H1 (cell line): ENCODE data around the gene PTTG1IP. TPM values are rescaled to one million over a fixed set of nuclear protein-coding genes. Genes with fewer than 3 reads are reported as not detected.

Experiments used
- BACH1 ChIP-seq: IDR thresholded peaks from 2 replicates; pipeline ENCODE4 v1.6.1; 2012; ENCODE audit warnings: low read length, improper control_type of control experiment
- EP300 ChIP-seq, 2 experiments: IDR thresholded peaks; 1 replicate in 1 of 2; 2 replicates in 1 of 2; pipeline ENCODE4 v1.6.1; 2011 to 2012; ENCODE audit warnings: low read depth in 2 of 2, low read length in 2 of 2, mild to moderate bottlenecking in 2 of 2, borderline replicate concordance in 1 of 2, inconsistent platforms in 1 of 2, moderate library complexity in 1 of 2
- GTF2F1 ChIP-seq: IDR thresholded peaks from 2 replicates; pipeline ENCODE4 v1.6.1; 2012; ENCODE audit warnings: low read depth, low read length, improper control_type of control experiment, borderline replicate concordance
- HDAC6 ChIP-seq: IDR thresholded peaks from one replicate; pipeline ENCODE4 v1.7.1; 2012; ENCODE audit warnings: low read depth, mild to moderate bottlenecking, inconsistent platforms, low read length, moderate library complexity
- POLR2A ChIP-seq, 2 experiments: IDR thresholded peaks; 1 replicate in 1 of 2; 2 replicates in 1 of 2; pipeline ENCODE4 v1.6.1; 2011; ENCODE audit warnings: low read depth in 2 of 2, low read length in 2 of 2, mild to moderate bottlenecking in 2 of 2; ENCODE audit errors: control extremely low read depth in 1 of 2
- POLR2AphosphoS5 ChIP-seq: IDR thresholded peaks from 2 replicates; pipeline ENCODE4 v1.6.1; 2011; ENCODE audit warnings: low read depth, low read length
- SP2 ChIP-seq: IDR thresholded peaks from 2 replicates; pipeline ENCODE4 v1.6.1; 2012; ENCODE audit warnings: mild to moderate bottlenecking, low read length, inconsistent platforms
- polyA plus RNA-seq, 7 experiments: library from polyadenylated mRNA; depleted of rRNA in 3 of 7; stranded (reverse) in 5 of 7; unstranded in 2 of 7; fragments of >200 nt in 5 of 7; fragments of 200-250 nt in 2 of 7; gene quantifications; 1 replicate in 5 of 7; 2 replicates in 1 of 7; 4 replicates in 1 of 7; pipeline versions ENCODE4 v1.2.1 to v1.2.3, GENCODE V29; 2011 to 2013; ENCODE audit warnings: missing spikeins in 2 of 7, mixed read lengths in 2 of 7
- total RNA-seq: library from RNA; stranded (reverse); fragmentation: NEBNext Ultra II Directional; extraction: Animal tissue kit (Norgen Biotek cat#: 25700); gene quantifications from 2 replicates; pipeline ENCODE4 v1.2.1, GENCODE V29; 2021
- TF ChIP-seq, protein P1 (sequence below): IDR thresholded peaks from 2 replicates; pipeline ENCODE4 v1.6.1; 2012; ENCODE audit warnings: low read length, inconsistent platforms

The PTTG1IP gene
- total and polyA plus RNA-seq, 2 of the 8 experiments (the other 6 are each of a cell fraction or from before 2014, with no cell fraction given), result 90.8 to 130 TPM

DNA sequence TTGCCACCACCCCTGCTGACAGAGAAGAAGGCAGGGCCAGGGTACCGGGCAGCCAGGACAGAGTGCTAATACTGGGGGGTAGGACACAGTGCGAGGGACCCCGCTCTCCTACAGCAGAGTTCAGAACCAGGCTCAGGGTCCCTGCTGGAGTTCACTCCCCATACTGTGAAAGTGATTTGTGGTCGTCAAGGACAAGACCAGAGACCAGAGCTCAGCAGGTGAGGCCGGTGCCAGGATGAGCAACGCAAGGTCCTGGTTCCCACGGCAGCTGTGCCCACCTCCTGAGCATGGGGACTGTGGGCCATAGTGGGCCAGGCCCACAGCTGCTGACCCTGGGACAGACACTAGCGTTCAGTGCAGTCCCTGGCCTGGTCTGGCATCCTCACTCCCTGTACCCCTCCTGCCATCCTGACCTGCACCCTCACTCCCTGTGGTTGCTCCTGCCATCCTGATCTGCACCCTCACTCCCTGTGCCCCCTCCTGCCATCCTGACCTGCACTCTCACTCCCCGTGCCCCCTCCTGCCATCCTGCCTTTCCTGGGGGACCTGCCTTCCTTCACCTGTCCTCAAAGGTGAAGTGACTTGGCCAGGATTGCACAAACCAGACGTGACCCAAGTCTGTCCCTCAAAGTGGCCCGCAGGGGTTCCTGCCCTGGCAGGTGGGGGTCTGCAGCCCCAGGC is 13.8 kb upstream of the PTTG1IP start (continued):
- TF ChIP-seq, protein P1, sequence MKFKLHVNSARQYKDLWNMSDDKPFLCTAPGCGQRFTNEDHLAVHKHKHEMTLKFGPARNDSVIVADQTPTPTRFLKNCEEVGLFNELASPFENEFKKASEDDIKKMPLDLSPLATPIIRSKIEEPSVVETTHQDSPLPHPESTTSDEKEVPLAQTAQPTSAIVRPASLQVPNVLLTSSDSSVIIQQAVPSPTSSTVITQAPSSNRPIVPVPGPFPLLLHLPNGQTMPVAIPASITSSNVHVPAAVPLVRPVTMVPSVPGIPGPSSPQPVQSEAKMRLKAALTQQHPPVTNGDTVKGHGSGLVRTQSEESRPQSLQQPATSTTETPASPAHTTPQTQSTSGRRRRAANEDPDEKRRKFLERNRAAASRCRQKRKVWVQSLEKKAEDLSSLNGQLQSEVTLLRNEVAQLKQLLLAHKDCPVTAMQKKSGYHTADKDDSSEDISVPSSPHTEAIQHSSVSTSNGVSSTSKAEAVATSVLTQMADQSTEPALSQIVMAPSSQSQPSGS, result no peak
- TF ChIP-seq SP2, result no peak
- TF ChIP-seq GTF2F1, result no peak
- no peak for TF ChIP-seq EP300 (IDR thresholded peaks at IDR 0.05; ENCODE audit: borderline replicate concordance in 1 of 2, low read depth in 2 of 2, low read length in 2 of 2)
- no peak for TF ChIP-seq HDAC6
- TF ChIP-seq BACH1, result no peak
- TF ChIP-seq POLR2AphosphoS5, result no peak
- no peak for TF ChIP-seq POLR2A (IDR thresholded peaks at IDR 0.05; ENCODE audit: control extremely low read depth in 1 of 2, low read depth in 2 of 2, low read length in 2 of 2)
